GM12865 (cell line): Measurements from ENCODE around the gene IGSF6.

ENCODE experiments used
- DNase-seq: peaks from one replicate; pipeline ENCODE4 v3.0.0; 2010; ENCODE audit warnings: low read depth
- H3K4me3 ChIP-seq: 2 replicates; pipeline ENCODE4 v1.5.1; 2011; ENCODE audit warnings: mild to moderate bottlenecking, low read depth, low read length, control low read depth
- TF ChIP-seq, protein P1 (sequence below): IDR thresholded peaks from 2 replicates; pipeline ENCODE4 v1.5.1; 2011; ENCODE audit warnings: low read length, control low read depth, low read depth, inconsistent platforms; ENCODE audit not compliant: insufficient read depth; ENCODE audit errors: missing control alignments

IGSF6 gene

DNA sequence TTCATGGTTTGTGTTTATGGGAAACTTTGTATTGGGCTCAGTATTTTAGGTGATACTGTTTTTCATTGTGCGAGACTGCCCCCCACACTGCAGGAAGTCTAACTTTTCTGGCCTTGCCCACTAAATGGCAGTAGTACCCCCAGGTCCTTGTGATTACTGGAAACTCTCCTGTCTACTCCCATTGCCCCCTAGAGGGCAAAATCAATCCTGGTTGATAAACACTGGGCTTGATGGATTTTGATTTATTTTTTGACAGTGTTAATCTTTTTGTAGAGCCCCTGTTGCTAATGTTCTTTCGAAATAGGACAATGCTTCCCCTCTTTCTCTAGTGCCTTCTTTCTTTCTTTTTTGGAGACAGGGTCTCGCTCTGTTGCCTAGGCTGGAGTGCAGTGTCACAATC lies 37.5 kb downstream of the IGSF6 start:
- no peak overlapping the region for H3K4me3 ChIP-seq
- no peak for DNase-seq
- TF ChIP-seq, protein P1, sequence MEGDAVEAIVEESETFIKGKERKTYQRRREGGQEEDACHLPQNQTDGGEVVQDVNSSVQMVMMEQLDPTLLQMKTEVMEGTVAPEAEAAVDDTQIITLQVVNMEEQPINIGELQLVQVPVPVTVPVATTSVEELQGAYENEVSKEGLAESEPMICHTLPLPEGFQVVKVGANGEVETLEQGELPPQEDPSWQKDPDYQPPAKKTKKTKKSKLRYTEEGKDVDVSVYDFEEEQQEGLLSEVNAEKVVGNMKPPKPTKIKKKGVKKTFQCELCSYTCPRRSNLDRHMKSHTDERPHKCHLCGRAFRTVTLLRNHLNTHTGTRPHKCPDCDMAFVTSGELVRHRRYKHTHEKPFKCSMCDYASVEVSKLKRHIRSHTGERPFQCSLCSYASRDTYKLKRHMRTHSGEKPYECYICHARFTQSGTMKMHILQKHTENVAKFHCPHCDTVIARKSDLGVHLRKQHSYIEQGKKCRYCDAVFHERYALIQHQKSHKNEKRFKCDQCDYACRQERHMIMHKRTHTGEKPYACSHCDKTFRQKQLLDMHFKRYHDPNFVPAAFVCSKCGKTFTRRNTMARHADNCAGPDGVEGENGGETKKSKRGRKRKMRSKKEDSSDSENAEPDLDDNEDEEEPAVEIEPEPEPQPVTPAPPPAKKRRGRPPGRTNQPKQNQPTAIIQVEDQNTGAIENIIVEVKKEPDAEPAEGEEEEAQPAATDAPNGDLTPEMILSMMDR, result no peak

DNA sequence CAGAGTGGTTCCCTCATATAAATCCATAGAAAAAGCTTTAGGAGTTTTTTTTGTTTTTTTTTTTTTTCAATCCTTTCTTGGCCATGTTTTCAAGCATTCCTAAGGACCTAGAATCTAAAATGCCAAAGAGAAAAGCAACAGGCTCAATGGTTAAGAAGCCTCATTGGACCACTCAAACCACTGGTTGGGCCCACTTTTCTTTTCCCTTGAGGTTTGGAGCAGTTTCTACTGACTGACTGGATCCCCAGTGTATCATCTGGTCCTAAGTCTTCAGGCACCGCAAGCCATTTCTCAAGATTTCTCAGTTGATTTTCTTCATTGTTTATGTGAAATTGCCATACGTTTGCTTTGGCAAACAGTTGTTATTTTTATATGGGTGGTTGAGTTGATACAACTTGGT lies 38.6 kb downstream of the IGSF6 start:
- H3K4me3 ChIP-seq, result no peak overlapping the region
- no peak for DNase-seq
- TF ChIP-seq, protein P1, result no peak

DNA sequence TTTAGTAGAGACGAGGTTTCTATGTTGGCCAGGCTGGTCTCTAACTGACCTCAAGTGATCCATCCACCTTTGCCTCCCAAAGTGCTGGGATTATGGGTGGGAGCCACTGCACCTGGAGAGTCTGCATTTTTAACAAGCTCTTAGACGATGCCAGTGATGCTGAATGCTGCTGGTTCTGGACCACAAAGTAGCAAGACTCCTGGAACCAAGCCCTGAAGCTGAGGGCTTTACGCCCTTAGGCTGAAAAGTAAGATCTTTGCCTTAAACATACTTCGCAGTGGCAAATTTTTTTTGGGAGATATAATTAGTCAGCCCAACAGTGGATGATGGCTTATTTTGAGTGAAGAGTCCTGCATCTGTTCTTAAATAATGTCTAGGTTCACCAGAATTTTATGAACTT lies 39.0 kb downstream of the IGSF6 start:
- TF ChIP-seq, protein P1, result no peak
- no peak overlapping the region for H3K4me3 ChIP-seq
- DNase-seq, result no peak

DNA sequence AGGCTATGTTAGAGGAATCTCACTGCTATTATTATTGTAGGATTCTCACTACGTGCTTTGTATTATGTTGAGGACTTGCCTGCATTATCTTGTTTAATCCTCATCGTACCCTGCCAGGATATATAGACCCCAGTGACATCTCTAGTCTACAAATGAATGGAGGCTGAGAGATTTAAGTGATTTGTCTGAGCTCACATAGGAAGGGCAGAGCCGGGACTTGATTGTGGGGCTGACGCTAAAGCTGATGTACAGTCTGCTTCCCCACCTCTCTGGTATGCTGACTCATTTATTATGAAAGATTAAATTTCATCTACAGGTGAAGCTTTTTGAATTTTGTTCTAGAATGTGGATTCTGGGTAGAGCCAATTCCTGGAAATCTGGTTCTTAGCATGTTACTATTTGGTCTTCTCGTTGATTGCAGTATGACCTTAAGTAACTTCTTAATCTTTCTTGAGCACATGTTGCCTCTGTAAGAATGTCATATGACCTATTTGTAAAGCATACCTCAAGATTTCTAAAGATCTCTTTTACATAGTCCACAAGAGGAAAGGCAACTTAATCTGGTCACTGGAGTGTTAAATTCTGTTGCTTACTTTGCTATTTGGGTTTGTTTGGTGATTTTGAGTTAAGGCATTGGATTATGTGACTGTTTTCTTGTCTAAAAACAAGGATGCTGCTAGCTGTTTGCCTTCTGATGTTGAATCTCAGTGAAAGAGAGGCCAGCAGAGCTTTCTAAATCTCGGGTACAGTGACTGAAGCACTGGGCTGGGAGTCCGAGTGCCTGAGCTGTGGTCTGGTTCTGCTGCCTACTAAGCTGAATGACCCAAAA lies 40.6 kb downstream of the IGSF6 start:
- no peak overlapping the region for H3K4me3 ChIP-seq
- TF ChIP-seq, protein P1, result no peak
- DNase-seq, result no peak

DNA sequence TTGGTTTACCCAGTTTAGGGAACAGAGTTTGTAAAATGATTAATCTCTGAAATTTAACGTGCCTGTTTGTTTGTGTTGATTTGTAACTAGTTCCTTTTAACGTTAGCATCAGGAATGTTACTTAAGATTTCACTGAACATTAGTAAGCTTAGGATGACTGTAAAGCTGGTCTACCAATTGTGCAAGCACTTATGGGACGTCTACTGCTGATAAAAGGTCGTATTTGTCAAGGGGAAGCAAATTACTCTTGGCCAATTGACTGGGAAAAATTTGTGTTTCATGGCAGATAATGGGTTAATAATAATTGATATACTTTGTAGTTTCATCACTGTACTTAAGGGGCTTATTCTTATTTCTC lies 41.2 kb downstream of the IGSF6 start:
- DNase-seq, result no peak
- TF ChIP-seq, protein P1, result no peak

DNA sequence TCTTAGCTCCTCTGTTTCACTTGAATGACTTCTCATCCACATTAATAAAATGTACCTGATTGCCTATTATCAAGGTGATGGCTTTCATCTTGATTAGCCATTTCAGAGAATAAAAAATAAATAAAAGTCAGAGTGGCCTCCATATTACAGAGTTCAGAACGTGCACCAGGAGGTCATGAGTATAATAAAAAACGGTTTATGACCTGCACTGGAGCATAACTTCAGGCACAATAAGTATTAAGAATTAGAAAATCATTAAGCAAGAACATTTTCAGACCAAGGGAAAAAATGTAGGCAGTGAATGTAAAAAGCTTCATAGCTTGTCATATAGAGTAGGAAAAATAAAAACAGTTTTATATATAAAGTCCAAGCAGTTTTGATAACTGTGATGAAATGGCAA lies 41.6 kb downstream of the IGSF6 start:
- no peak for DNase-seq

More for the DNA sequence above, 41.2 kb downstream of the IGSF6 start:
- H3K4me3 ChIP-seq, result no peak overlapping the region

More for the DNA sequence above, 41.6 kb downstream of the IGSF6 start:
- TF ChIP-seq, protein P1, result no peak
- no peak overlapping the region for H3K4me3 ChIP-seq
